AG04449 (cell line): ENCODE measurements around the gene MTERF4.
A peak's percentile ranks its signal among the peaks of the same experiment; 100 is the strongest.

Experiments used
- CTCF ChIA-PET: fragments of 350-600 bp; formaldehyde crosslinking; extraction: SDS; loops from one replicate; lab custom pipeline; 2021; ENCODE audit warnings: antibody characterized with exemption; lab: Yijun Ruan, JAX
- POLR2A ChIA-PET: fragments of 400-600, 350-600 bp; formaldehyde crosslinking; extraction: SDS; loops from one replicate; lab custom pipeline; 2020; ENCODE audit warnings: antibody characterized with exemption, inconsistent platforms; lab: Yijun Ruan, JAX
- DNase-seq: peaks from one replicate; pipeline ENCODE4 v3.0.0-alpha.2; 2010; ENCODE audit warnings: low read depth, low spot score
- H3K4me3 ChIP-seq: 2 replicates; pipeline ENCODE4 v1.5.1; 2011; ENCODE audit warnings: low read depth, mild to moderate bottlenecking, control low read depth, low read length
- CTCF ChIP-seq: IDR thresholded peaks from one replicate; pipeline ENCODE4 v1.5.1; 2011; ENCODE audit warnings: mild to moderate bottlenecking, moderate library complexity, low read length, control low read depth, inconsistent platforms; ENCODE audit not compliant: insufficient read depth; ENCODE audit errors: missing control alignments

The MTERF4 gene

GRCh38 chr2:241068136-241068941, 33.7 kb downstream of the MTERF4 start:
- ChIA-PET POLR2A (interaction anchor here (0.7 kb wide), 1 partner anchor 144 kb away, joined by 3 read pairs; no protein-coding TSS in a partner anchor), CTCF (interaction anchor here (1.3 to 2.3 kb wide), 2 partner anchors 9 to 154 kb away, joined by 3 to 14 read pairs; no protein-coding TSS in a partner anchor)
- no peak for TF ChIP-seq CTCF
- no peak for DNase-seq
- no peak overlapping the region for H3K4me3 ChIP-seq

GRCh38 chr2:241067501-241068135, 34.5 kb downstream of the MTERF4 start:
- POLR2A ChIA-PET, result no interaction called here
- DNase-seq, result no peak
- TF ChIP-seq CTCF, result no peak
- CTCF ChIA-PET, result interaction anchor here (0.9 to 1.3 kb wide), 2 partner anchors 153 to 217 kb away, joined by 3 read pairs; no protein-coding TSS in a partner anchor
- H3K4me3 ChIP-seq, result no peak overlapping the region

GRCh38 chr2:241066893-241067341, 35.2 kb downstream of the MTERF4 start:
- TF ChIP-seq CTCF, result peak; percentile 15
- CTCF ChIA-PET, result interaction anchor here (0.9 kb wide), 1 partner anchor 216 kb away, joined by 3 read pairs; no protein-coding TSS in a partner anchor
- POLR2A ChIA-PET, result no interaction called here
- no peak for DNase-seq
- H3K4me3 ChIP-seq, result no peak overlapping the region

GRCh38 chr2:241066171-241066892, 35.8 kb downstream of the MTERF4 start:
- no peak for DNase-seq
- ChIA-PET POLR2A (no interaction called here), CTCF (interaction anchor here (0.9 kb wide), 1 partner anchor 215 kb away, joined by 3 read pairs; no protein-coding TSS in a partner anchor)
- no peak for TF ChIP-seq CTCF
- no peak overlapping the region for H3K4me3 ChIP-seq

GRCh38 chr2:241065355-241065803, 36.7 kb downstream of the MTERF4 start:
- TF ChIP-seq CTCF, result no peak
- H3K4me3 ChIP-seq, result no peak overlapping the region
- ChIA-PET CTCF (no interaction called here), POLR2A (no interaction called here)
- DNase-seq, result no peak
